ENCODE results near the gene ARHGDIG.
"Not testable (repeated sequence)": the region's sequence is repeated elsewhere in the genome, so short reads cannot be mapped to it uniquely, and the experiment has no call there.

ARHGDIG gene

DNA sequence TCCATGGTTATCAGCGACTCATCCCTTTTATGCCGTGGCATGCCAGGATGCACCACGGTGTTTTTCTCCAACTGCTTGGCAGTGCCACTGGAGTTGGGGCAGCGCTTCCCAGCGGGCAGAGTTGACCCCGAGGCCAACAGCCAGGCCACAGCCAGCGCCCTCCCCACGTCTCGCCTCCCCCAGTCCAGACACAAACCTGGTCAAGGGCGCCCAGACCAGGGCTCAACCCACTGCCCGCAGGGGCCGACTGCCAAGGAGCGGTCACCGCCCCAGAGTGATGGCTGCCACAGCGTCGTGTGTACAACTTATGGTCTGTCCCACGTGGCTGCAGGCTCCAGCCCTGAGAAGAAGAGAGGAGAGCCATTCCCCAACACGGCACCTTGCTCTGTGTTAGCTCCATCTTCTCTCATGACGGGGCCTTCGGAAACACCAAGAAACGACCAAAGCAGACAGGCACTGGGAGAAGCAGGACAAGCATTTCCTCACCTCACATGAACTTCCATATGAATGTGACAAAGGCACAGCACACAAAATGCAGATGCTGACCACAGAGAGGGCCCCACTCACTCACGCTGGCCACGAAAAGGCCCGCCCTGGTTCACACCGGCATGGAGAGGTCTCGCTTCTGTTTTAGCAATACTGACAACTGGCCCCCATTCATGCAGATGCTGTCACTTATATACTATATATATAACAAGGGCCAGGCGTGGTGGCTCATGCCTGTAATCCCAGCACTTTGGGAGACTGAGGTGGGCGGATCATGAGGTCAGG is 45.2 kb downstream of the ARHGDIG start:
- no peak for DNase-seq (ENCODE audit: low read depth, low spot score)
- H3K4me3 ChIP-seq (ENCODE audit: insufficient read length, low read depth): no peak overlapping the region
- H3K4me1 ChIP-seq (ENCODE audit: insufficient read depth, insufficient read length): peaks cover 6% of the 10 kb centered on the region
- TF ChIP-seq YY1 (IDR thresholded peaks at IDR 0.05; ENCODE audit: insufficient read depth, insufficient read length) (no peak), ZNF274 (IDR thresholded peaks at IDR 0.05; ENCODE audit: low read depth, low read length) (no peak), SUZ12 (IDR thresholded peaks at IDR 0.05; ENCODE audit: extremely low read depth, insufficient read depth, insufficient read length) (no peak)
- no peaks in the 10 kb centered on the region for H3K27me3 ChIP-seq (ENCODE audit: insufficient read depth, insufficient read length)
- H3K36me3 ChIP-seq (ENCODE audit: insufficient read depth, insufficient read length, low read length): peaks cover 27% of the 10 kb centered on the region
- no peak overlapping the region for H3K9ac ChIP-seq (ENCODE audit: insufficient read length, low read depth)
- H3K9me3 ChIP-seq (ENCODE audit: insufficient read depth, low read length): no peaks in the 10 kb centered on the region

DNA sequence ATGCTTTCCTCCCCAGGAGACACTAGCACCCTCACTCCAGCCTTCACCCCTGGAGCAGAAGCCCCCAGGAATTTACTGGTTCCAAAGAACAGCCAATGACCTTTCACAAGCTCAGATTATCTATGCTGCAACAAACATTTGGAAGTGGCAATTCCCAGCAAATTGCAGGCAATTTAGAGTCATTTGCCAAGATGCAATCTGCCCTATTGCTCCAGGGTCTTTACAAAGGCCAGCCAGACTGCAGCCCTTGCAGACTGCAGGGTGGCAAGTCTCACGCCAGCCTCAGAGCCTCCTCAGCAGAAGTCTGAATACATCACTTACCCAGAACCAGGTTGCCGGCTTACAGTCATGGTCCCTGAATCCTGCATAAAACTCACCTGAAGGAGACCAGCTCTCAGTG is 50.4 kb downstream of the ARHGDIG start:
- TF ChIP-seq YY1 (IDR thresholded peaks at IDR 0.05; ENCODE audit: insufficient read depth, insufficient read length): no peak
- no peak for TF ChIP-seq ZNF274 (IDR thresholded peaks at IDR 0.05; ENCODE audit: low read depth, low read length)
- no peak for TF ChIP-seq SUZ12 (IDR thresholded peaks at IDR 0.05; ENCODE audit: extremely low read depth, insufficient read depth, insufficient read length)
- Histone ChIP-seq H3K27me3 (ENCODE audit: insufficient read depth, insufficient read length) (no peaks in the 10 kb centered on the region), H3K9me3 (ENCODE audit: insufficient read depth, low read length) (no peaks in the 10 kb centered on the region), H3K4me1 (ENCODE audit: insufficient read depth, insufficient read length) (peaks cover 10% of the 10 kb centered on the region), H3K4me3 (ENCODE audit: insufficient read length, low read depth) (no peak overlapping the region), H3K9ac (ENCODE audit: insufficient read length, low read depth) (no peak overlapping the region), H3K36me3 (ENCODE audit: insufficient read depth, insufficient read length, low read length) (peaks cover 8% of the 10 kb centered on the region)
- DNase-seq (ENCODE audit: low read depth, low spot score): no peak

DNA sequence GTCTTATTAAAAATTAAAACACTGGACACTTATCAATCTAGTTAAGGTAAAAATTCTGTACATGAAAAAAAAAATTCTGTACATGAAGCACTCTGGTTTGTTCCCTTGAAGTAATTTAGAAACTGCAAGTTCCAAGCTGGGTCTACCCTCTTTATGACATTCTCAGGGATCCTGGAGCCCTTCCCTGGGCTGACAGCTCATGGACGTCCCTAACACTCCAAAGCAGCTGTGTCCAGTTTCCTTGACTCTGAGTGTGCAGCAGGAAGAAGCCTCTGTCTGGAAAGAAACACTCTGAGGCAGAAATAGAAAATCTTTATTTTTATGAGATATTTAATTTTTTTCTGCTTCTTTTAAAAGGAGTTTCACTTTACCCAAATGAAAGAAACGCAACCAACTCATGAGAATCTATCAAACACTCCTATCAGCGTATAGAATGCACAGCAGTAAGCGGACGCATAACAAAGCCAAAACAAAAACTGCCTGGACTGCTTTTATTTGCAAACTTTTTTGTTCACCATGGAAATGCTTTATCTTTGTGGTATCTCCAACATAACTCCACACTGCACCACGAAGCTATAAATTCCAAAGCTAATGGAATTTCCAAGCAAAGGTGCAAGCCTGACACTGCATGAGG is 50.9 kb downstream of the ARHGDIG start:
- not testable (repeated sequence) for H3K9ac ChIP-seq (ENCODE audit: insufficient read length, low read depth); H3K27me3 ChIP-seq (ENCODE audit: insufficient read depth, insufficient read length); H3K9me3 ChIP-seq (ENCODE audit: insufficient read depth, low read length); H3K4me3 ChIP-seq (ENCODE audit: insufficient read length, low read depth); DNase-seq (ENCODE audit: low read depth, low spot score); H3K36me3 ChIP-seq (ENCODE audit: insufficient read depth, insufficient read length, low read length)
- H3K4me1 ChIP-seq (ENCODE audit: insufficient read depth, insufficient read length): peaks cover 10% of the 10 kb centered on the region
